Measurements from ENCODE around the gene CREB5. TPM values are rescaled to one million over a fixed set of nuclear protein-coding genes. Genes with fewer than 3 reads are reported as not detected.
A peak's percentile ranks its signal among the peaks of the same experiment; 100 is the strongest.

Gene CREB5
- total RNA-seq, 1 donor from 2014 or later = 4.6 TPM

- no peaks in the 10 kb centered on the region for H3K36me3 Mint-ChIP-seq (ENCODE audit: insufficient read depth)
- H3K27me3 Mint-ChIP-seq = peaks cover 40% of the 10 kb centered on the region
- no peak overlapping the region for H3K27ac Mint-ChIP-seq
- H3K4me1 Mint-ChIP-seq (ENCODE audit: low read depth) = peaks cover 7% of the 10 kb centered on the region
- no peak overlapping the region for H3K4me3 Mint-ChIP-seq (ENCODE audit: low read depth)
- DNase-seq (ENCODE audit: low spot score, unreplicated experiment) = no peak
- TF ChIP-seq CTCF (IDR thresholded peaks at IDR 0.05; ENCODE audit: unreplicated experiment) = no peak
- H3K9me3 Mint-ChIP-seq (ENCODE audit: low read depth) = peaks cover 2% of the 10 kb centered on the region
These were observed 436.6 kb downstream of the CREB5 start for GRCh38 chr7:28848906-28849305.

- Mint-ChIP-seq H3K9me3 (ENCODE audit: low read depth) (no peaks in the 10 kb centered on the region), H3K27me3 (peaks cover 41% of the 10 kb centered on the region), H3K4me3 (ENCODE audit: low read depth) (no peak overlapping the region), H3K27ac (no peak overlapping the region), H3K4me1 (ENCODE audit: low read depth) (no peaks in the 10 kb centered on the region), H3K36me3 (ENCODE audit: insufficient read depth) (no peaks in the 10 kb centered on the region)
- no peak for DNase-seq (ENCODE audit: low spot score, unreplicated experiment)
- no peak for TF ChIP-seq CTCF (IDR thresholded peaks at IDR 0.05; ENCODE audit: unreplicated experiment)
These were observed 438.4 kb downstream of the CREB5 start for GRCh38 chr7:28850699-28851098.

- peak overlapping the region; percentile 82 for H3K4me3 Mint-ChIP-seq (ENCODE audit: low read depth)
- TF ChIP-seq CTCF (IDR thresholded peaks at IDR 0.05; ENCODE audit: unreplicated experiment) = no peak
- no peak for DNase-seq (ENCODE audit: low spot score, unreplicated experiment)
- H3K4me1 Mint-ChIP-seq (ENCODE audit: low read depth) = no peaks in the 10 kb centered on the region
- peaks cover 49% of the 10 kb centered on the region for H3K27me3 Mint-ChIP-seq
- H3K27ac Mint-ChIP-seq = no peak overlapping the region
- H3K9me3 Mint-ChIP-seq (ENCODE audit: low read depth) = no peaks in the 10 kb centered on the region
- H3K36me3 Mint-ChIP-seq (ENCODE audit: insufficient read depth) = no peaks in the 10 kb centered on the region
These were observed 440.8 kb downstream of the CREB5 start for GRCh38 chr7:28853150-28853549.

- Mint-ChIP-seq H3K4me1 (ENCODE audit: low read depth) (no peaks in the 10 kb centered on the region), H3K27ac (no peak overlapping the region), H3K36me3 (ENCODE audit: insufficient read depth) (no peaks in the 10 kb centered on the region), H3K9me3 (ENCODE audit: low read depth) (no peaks in the 10 kb centered on the region), H3K4me3 (ENCODE audit: low read depth) (peak overlapping the region; percentile 82), H3K27me3 (peaks cover 48% of the 10 kb centered on the region)
- TF ChIP-seq CTCF (IDR thresholded peaks at IDR 0.05; ENCODE audit: unreplicated experiment) = peak; percentile 89
- DNase-seq (ENCODE audit: low spot score, unreplicated experiment) = peak; percentile 84
These were observed 441.8 kb downstream of the CREB5 start for GRCh38 chr7:28853834-28854749.

DNA sequence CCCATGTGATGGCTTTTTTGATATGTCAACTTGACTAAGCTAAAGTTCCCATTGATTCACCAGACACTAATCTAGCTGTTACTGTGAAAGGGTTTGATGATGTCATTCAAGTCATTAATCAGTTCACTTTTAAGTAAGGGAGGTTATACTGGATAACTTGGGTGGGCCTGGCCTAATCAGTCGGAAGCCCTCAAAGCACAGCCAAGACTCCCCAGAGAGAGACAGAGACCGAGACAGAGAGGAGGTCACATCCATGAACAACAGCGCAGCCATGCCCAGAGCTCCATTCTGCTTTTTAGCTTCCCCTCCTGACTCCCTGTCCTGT lies 442.4 kb downstream of the CREB5 start:
- Mint-ChIP-seq H3K9me3 (ENCODE audit: low read depth) (no peaks in the 10 kb centered on the region), H3K36me3 (ENCODE audit: insufficient read depth) (no peaks in the 10 kb centered on the region), H3K27ac (no peak overlapping the region), H3K4me1 (ENCODE audit: low read depth) (no peaks in the 10 kb centered on the region), H3K4me3 (ENCODE audit: low read depth) (peak overlapping the region; percentile 82), H3K27me3 (peaks cover 50% of the 10 kb centered on the region)
- TF ChIP-seq CTCF (IDR thresholded peaks at IDR 0.05; ENCODE audit: unreplicated experiment) = no peak
- no peak for DNase-seq (ENCODE audit: low spot score, unreplicated experiment)

All from progenitor cell of endocrine pancreas (in vitro differentiated cells).